Esophagus muscularis mucosa (tissue), 3 donors: ENCODE results near the gene USP10.

Experiments used
- CTCF ChIP-seq, 3 experiments: fragments of 200-600 bp in 2 of 3; fragments of 450-650 bp in 1 of 3; sonication (generic) in 2 of 3; IDR thresholded peaks; one replicate each; pipeline ENCODE4 v1.5.1; 2017 to 2019; ENCODE audit warnings: antibody characterized with exemption in 3 of 3, mild to moderate bottlenecking in 2 of 3, moderate library complexity in 1 of 3
- EP300 ChIP-seq: sonication (generic); formaldehyde crosslinking; IDR thresholded peaks from one replicate; pipeline ENCODE4 v1.6.1; 2017; ENCODE audit warnings: antibody characterized with exemption

- no peak for TF ChIP-seq CTCF (IDR thresholded peaks at IDR 0.05)
- no peak for TF ChIP-seq EP300
Measured at GRCh38 chr16:84665843-84666242, 34.0 kb upstream of the USP10 start.
